Neural cell (in vitro differentiated cells): Measurements from ENCODE around the gene KMT5B. TPM values are rescaled to one million over a fixed set of nuclear protein-coding genes. Genes with fewer than 3 reads are reported as not detected.

Experiments
- H2AFZ ChIP-seq: fragments of 200-600, 300-800 bp; sonication (generic), shearing (Covaris generic); 2 replicates; pipeline ENCODE4 v1.6.0; 2014; ENCODE audit warnings: low read depth, mild to moderate bottlenecking, antibody characterized with exemption, low read length, moderate library complexity
- H3F3A ChIP-seq: fragments of 200-600 bp; shearing (Covaris generic); 2 replicates; pipeline ENCODE4 v1.6.1; 2016; ENCODE audit warnings: mild to moderate bottlenecking, moderate library complexity, mixed read lengths, antibody characterized with exemption, low read length; ENCODE audit not compliant: insufficient read depth, poor library complexity, severe bottlenecking
- H3K27ac ChIP-seq: fragments of 200-600, 300-800 bp; sonication (generic), shearing (Covaris generic); 2 replicates; pipeline ENCODE4 v1.5.1; 2014; ENCODE audit warnings: mild to moderate bottlenecking, low read length, moderate library complexity
- H3K27me3 ChIP-seq: fragments of 300-800, 200-600 bp; sonication (generic), shearing (Covaris generic); 2 replicates; pipeline ENCODE4 v1.6.0; 2014; ENCODE audit warnings: mild to moderate bottlenecking, low read depth, low read length, moderate library complexity; ENCODE audit not compliant: insufficient read depth
- H3K36me3 ChIP-seq: fragments of 300-800, 200-600 bp; sonication (generic), shearing (Covaris generic); 2 replicates; pipeline ENCODE4 v1.5.1; 2014; ENCODE audit warnings: mild to moderate bottlenecking, antibody characterized with exemption, low read length, moderate library complexity; ENCODE audit not compliant: insufficient read depth
- H3K4me2 ChIP-seq: fragments of 300-800, 200-600 bp; sonication (generic), shearing (Covaris generic); 2 replicates; pipeline ENCODE4 v1.6.0; 2014; ENCODE audit warnings: mild to moderate bottlenecking, low read length
- H3K4me3 ChIP-seq: fragments of 300-800, 200-600 bp; sonication (generic), shearing (Covaris generic); 2 replicates; pipeline ENCODE4 v1.5.1; 2014; ENCODE audit warnings: mild to moderate bottlenecking, low read length, moderate library complexity
- H3K79me2 ChIP-seq: fragments of 200-600 bp; shearing (Covaris generic); replicated peaks from 2 replicates; pipeline ENCODE4 v1.6.0; 2014; ENCODE audit warnings: mild to moderate bottlenecking, low read length, moderate library complexity; ENCODE audit not compliant: insufficient read depth
- H3K9ac ChIP-seq: fragments of 300-800, 200-600 bp; sonication (generic), shearing (Covaris generic); 2 replicates; pipeline ENCODE4 v1.6.1; 2016; ENCODE audit warnings: mild to moderate bottlenecking, low read length, mixed read lengths
- H3K9me2 ChIP-seq: fragments of 200-600 bp; shearing (Covaris generic); 2 replicates; pipeline ENCODE4 v1.6.1; 2016; ENCODE audit warnings: mild to moderate bottlenecking, low read length, mixed read lengths; ENCODE audit not compliant: insufficient read depth
- H3K9me3 ChIP-seq: fragments of 200-600, 300-800 bp; sonication (generic), shearing (Covaris generic); 2 replicates; pipeline ENCODE4 v1.6.1; 2016; ENCODE audit warnings: mild to moderate bottlenecking, mixed run types, low read length, moderate library complexity, mixed read lengths
- H4K20me1 ChIP-seq: fragments of 200-600 bp; shearing (Covaris generic); 2 replicates; pipeline ENCODE4 v1.6.1; 2016; ENCODE audit warnings: mild to moderate bottlenecking, mixed run types; ENCODE audit not compliant: insufficient read depth
- EP300 ChIP-seq: fragments of 450-650 bp; conservative IDR thresholded peaks from 2 replicates; pipeline ENCODE4 v1.6.1; 2014; ENCODE audit warnings: antibody characterized with exemption, mild to moderate bottlenecking, moderate library complexity; ENCODE audit not compliant: poor library complexity, severe bottlenecking
- EZH2 ChIP-seq: fragments of 200-600, 300-800 bp; shearing (Covaris generic), sonication (generic); IDR thresholded peaks from 2 replicates; pipeline ENCODE4 v1.6.1; 2014; ENCODE audit warnings: antibody characterized with exemption, low read length, borderline replicate concordance, mild to moderate bottlenecking; ENCODE audit not compliant: insufficient read depth, poor library complexity, severe bottlenecking
- MXI1 ChIP-seq: fragments of 450-650 bp; conservative IDR thresholded peaks from 2 replicates; pipeline ENCODE4 v1.6.1; 2014; ENCODE audit warnings: antibody characterized with exemption, mild to moderate bottlenecking; ENCODE audit not compliant: poor library complexity, severe bottlenecking
- POLR2AphosphoS5 ChIP-seq: IDR thresholded peaks from 2 replicates; pipeline ENCODE4 v1.6.1; 2012
- RAD21 ChIP-seq: fragments of 450-650 bp; conservative IDR thresholded peaks from 2 replicates; pipeline ENCODE4 v1.6.1; 2014; ENCODE audit warnings: antibody characterized with exemption, mild to moderate bottlenecking, moderate library complexity
- SMC3 ChIP-seq: fragments of 450-650 bp; conservative IDR thresholded peaks from 2 replicates; pipeline ENCODE4 v1.6.1; 2014; ENCODE audit warnings: antibody characterized with exemption, mild to moderate bottlenecking, moderate library complexity; ENCODE audit not compliant: poor library complexity
- TAF1 ChIP-seq: IDR thresholded peaks from 2 replicates; pipeline ENCODE4 v1.6.1; 2012; ENCODE audit warnings: low read depth
- polyA plus RNA-seq: library from polyadenylated mRNA; depleted of rRNA; stranded (reverse); fragments of >200 nt; gene quantifications from 2 replicates; pipeline ENCODE4 v1.2.3, GENCODE V29; 2014
- TF ChIP-seq, protein P1 (sequence below): IDR thresholded peaks from 2 replicates; pipeline ENCODE4 v1.6.1; 2012; ENCODE audit warnings: borderline replicate concordance
- TF ChIP-seq, protein P2 (sequence below): fragments of 450-650 bp; IDR thresholded peaks from 2 replicates; pipeline ENCODE4 v1.5.1; 2014; ENCODE audit warnings: antibody characterized with exemption, mild to moderate bottlenecking, moderate library complexity; ENCODE audit not compliant: poor library complexity, severe bottlenecking

The KMT5B gene
- polyA plus RNA-seq, 1 donor from 2014 or later: 107 TPM

DNA sequence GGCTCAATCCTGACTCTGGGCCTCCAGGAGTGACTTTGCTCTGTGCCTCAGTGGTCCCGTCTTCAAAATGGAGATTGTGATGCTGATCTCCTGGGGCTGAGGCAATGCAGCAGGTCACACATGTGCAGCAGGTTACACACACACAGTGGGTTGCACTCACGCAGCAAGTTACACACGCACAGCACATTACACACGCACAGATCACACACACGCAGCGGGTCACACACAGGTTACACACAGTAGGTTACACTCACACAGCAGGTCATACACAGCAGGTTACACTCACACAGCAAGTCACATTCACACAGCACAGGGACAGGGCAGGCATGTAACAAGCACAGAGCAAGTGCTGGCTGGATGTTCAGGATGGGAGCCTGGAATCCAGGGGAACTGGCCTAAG is 47.4 kb upstream of the KMT5B start:
- Histone ChIP-seq H3K79me2 (no peaks in the 10 kb centered on the region), H3K4me3 (no peak overlapping the region), H3K9me3 (no peaks in the 10 kb centered on the region), H3K4me2 (no peak overlapping the region), H3K36me3 (no peaks in the 10 kb centered on the region), H2AFZ (no peak overlapping the region), H4K20me1 (no peaks in the 10 kb centered on the region), H3K27ac (no peak overlapping the region), H3F3A (no peaks in the 10 kb centered on the region), H3K9me2 (no peaks in the 10 kb centered on the region), H3K9ac (no peak overlapping the region), H3K27me3 (no peaks in the 10 kb centered on the region)
- TF ChIP-seq TAF1: no peak

DNA sequence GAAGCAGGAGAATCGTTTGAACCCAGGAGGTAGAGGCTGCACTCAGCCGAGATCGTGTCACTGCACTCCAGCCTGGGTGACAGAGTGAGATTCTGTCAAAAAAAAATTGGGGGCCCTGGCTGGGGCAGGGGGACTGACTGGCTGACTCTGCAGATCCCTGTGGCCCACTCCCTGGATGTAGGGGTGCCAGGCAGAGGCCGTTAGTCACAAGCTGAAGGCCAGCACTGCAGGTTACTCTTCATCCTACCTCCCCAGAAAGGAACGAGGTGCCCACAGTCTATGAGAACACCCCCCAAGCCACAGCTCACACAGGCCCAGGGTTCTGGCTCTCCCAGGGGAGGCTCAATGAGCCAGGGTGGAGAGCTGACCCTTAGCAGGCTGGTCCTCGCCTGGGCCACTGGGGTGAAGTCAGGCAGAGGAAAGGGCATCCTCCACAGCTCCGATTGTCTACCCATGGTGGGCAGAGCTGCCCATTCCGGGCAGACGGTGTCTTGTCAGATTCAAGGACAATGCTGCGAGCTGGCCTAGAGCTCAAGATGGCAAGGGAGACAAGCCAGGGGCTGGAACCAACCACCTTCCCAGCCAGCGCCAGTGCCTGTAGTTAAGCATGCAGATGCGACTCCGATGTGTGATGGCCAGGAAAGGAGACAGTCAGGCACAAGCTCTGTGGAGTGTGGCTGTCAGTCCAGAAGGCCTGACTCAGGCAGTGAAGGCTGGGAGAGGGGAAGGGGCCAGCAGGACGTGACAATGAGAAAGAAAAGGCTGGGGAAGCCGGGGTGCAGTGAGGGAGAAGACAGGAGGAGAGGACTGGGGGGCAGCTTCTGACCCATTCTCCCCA is 46.2 kb upstream of the KMT5B start:
- Histone ChIP-seq H3K4me2 (no peak overlapping the region), H3K27ac (no peak overlapping the region), H3K9me2 (no peaks in the 10 kb centered on the region), H3K9ac (no peak overlapping the region), H2AFZ (no peak overlapping the region), H3K4me3 (no peak overlapping the region), H3K36me3 (no peaks in the 10 kb centered on the region), H3K27me3 (no peaks in the 10 kb centered on the region), H3K79me2 (no peaks in the 10 kb centered on the region), H4K20me1 (no peaks in the 10 kb centered on the region), H3K9me3 (no peaks in the 10 kb centered on the region), H3F3A (no peaks in the 10 kb centered on the region)
- TF ChIP-seq, protein P1, sequence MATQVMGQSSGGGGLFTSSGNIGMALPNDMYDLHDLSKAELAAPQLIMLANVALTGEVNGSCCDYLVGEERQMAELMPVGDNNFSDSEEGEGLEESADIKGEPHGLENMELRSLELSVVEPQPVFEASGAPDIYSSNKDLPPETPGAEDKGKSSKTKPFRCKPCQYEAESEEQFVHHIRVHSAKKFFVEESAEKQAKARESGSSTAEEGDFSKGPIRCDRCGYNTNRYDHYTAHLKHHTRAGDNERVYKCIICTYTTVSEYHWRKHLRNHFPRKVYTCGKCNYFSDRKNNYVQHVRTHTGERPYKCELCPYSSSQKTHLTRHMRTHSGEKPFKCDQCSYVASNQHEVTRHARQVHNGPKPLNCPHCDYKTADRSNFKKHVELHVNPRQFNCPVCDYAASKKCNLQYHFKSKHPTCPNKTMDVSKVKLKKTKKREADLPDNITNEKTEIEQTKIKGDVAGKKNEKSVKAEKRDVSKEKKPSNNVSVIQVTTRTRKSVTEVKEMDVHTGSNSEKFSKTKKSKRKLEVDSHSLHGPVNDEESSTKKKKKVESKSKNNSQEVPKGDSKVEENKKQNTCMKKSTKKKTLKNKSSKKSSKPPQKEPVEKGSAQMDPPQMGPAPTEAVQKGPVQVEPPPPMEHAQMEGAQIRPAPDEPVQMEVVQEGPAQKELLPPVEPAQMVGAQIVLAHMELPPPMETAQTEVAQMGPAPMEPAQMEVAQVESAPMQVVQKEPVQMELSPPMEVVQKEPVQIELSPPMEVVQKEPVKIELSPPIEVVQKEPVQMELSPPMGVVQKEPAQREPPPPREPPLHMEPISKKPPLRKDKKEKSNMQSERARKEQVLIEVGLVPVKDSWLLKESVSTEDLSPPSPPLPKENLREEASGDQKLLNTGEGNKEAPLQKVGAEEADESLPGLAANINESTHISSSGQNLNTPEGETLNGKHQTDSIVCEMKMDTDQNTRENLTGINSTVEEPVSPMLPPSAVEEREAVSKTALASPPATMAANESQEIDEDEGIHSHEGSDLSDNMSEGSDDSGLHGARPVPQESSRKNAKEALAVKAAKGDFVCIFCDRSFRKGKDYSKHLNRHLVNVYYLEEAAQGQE: no peak
- no peak for TF ChIP-seq MXI1

DNA sequence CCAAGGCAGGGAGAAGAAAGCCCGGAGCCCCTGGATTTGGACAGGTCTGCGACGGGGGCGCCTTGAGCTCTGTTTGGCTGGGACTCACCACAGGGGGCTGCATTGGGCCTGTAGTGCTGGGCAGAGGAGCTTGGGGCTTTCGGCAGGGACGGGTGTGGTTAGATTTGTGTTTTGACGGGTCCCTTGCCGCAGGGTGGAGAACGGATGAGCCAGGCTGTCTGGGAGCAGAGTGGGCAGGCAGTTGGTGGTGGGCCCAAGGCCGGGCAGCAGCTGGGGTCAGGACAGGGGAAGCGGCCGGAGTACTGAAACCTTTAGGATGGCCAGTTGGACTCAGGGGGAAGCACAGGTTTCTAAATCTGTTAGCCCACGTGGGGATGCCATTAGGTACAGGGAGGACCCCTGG is 45.3 kb upstream of the KMT5B start:
- Histone ChIP-seq H3K36me3 (no peaks in the 10 kb centered on the region), H3F3A (no peaks in the 10 kb centered on the region), H3K9me3 (no peaks in the 10 kb centered on the region), H4K20me1 (no peaks in the 10 kb centered on the region), H3K9me2 (no peaks in the 10 kb centered on the region), H3K4me3 (no peak overlapping the region), H3K79me2 (no peaks in the 10 kb centered on the region), H3K4me2 (no peak overlapping the region), H3K27me3 (no peaks in the 10 kb centered on the region), H2AFZ (no peak overlapping the region), H3K27ac (no peak overlapping the region), H3K9ac (no peak overlapping the region)
- no peak for TF ChIP-seq EZH2
- no peak for TF ChIP-seq SMC3
- no peak for TF ChIP-seq MXI1
- TF ChIP-seq, protein P2, sequence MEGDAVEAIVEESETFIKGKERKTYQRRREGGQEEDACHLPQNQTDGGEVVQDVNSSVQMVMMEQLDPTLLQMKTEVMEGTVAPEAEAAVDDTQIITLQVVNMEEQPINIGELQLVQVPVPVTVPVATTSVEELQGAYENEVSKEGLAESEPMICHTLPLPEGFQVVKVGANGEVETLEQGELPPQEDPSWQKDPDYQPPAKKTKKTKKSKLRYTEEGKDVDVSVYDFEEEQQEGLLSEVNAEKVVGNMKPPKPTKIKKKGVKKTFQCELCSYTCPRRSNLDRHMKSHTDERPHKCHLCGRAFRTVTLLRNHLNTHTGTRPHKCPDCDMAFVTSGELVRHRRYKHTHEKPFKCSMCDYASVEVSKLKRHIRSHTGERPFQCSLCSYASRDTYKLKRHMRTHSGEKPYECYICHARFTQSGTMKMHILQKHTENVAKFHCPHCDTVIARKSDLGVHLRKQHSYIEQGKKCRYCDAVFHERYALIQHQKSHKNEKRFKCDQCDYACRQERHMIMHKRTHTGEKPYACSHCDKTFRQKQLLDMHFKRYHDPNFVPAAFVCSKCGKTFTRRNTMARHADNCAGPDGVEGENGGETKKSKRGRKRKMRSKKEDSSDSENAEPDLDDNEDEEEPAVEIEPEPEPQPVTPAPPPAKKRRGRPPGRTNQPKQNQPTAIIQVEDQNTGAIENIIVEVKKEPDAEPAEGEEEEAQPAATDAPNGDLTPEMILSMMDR: no peak
- no peak for TF ChIP-seq EP300
- no peak for TF ChIP-seq POLR2AphosphoS5
- TF ChIP-seq, protein P1: no peak
- no peak for TF ChIP-seq TAF1
- no peak for TF ChIP-seq RAD21
